Dedifferentiated amniotic fluid mesenchymal stem cell (primary cell): Measurements from ENCODE around the gene DDI2.
"Not testable (repeated sequence)": the region's sequence is repeated elsewhere in the genome, so short reads cannot be mapped to it uniquely, and the experiment has no call there.

Experiments used
- DNase-seq: peaks from one replicate; pipeline ENCODE4 v3.0.0-alpha.2; 2016; ENCODE audit errors: extremely low spot score

Gene DDI2

GRCh38 chr1:15636436-15636835, 19.2 kb downstream of the DDI2 start:
- DNase-seq, result no peak

DNA sequence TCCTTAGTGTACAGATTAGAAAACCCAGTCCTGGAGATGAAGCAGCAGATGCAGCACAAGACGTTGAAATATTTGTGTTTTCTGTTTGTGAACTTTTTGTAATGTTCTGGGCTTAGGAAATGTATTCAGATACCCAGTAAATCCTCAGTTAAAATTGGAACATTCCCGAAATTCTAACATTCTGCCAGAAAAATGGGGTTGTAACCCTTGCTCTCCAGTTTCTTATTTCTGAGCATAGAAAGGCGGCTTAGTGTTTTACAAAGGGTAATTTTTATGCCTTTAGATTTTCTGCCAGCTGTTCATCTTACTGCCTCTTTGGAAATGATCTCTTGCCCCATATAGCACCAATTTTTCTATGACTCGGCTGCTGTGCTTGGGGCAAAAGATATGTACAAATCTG, 20.6 kb downstream of the DDI2 start:
- no peak for DNase-seq

DNA sequence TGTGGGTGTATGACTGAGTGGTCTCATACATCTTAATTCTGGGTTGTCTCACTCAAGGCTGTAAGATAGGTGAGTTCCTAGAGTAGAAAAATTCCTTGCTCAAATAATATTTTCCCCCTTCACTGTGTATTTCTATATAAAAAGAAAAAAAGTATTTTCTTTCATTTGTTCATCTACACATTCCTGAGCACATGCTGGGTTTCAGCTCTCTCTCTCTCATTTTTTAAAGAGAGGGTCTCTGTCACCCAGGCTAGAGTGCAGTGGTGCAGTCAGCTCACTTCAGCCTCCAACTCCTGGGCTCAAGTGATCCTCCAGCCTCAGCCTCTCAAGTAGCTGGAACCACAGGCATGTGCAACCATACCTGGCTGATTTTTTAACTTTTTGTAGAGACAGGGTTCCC, 22.0 kb downstream of the DDI2 start:
- no peak for DNase-seq

DNA sequence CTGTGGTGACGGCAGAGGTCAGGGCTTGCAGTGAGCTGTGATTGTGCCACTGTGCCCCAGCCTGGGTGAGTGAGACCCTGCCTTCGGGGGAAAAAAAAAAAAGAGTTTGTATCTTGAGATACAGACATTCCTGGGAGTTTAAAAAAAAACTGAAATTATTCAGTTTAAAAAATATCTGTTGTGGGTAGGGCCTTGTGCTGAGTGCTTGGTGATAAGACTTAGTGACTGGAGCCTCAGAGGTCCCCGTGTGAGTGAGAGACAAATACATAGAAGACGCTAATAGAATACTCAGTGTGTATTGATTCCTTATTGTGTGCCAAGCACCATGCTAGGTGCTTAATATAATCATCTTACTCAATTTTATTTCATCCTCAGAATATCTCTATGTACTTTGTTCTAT, 22.7 kb downstream of the DDI2 start:
- no peak for DNase-seq

DNA sequence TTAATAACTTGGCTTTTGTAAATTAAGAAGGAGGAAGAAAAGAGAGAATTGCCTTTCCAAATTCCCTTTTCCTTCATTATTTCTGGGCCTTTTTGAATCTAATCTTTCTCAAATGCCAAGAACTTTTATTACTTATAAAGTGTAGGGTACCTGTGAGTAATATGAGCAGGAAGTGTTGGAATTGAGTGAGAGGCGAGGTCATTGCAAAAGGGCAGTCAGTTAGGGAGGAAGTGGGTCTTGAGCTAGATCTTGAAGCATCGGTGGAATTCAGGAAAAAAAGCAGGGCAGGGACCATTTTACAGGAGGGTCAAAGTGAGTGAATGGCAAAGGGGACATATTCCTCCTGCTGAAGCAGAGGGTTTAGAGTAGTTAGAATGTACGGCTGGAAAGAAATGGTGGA, 23.4 kb downstream of the DDI2 start:
- no peak for DNase-seq

- no peak for DNase-seq
Measured at GRCh38 chr1:15649937-15650336, 32.7 kb downstream of the DDI2 start.

- DNase-seq, result no peak
Measured at GRCh38 chr1:15650433-15650832, 33.2 kb downstream of the DDI2 start.

DNA sequence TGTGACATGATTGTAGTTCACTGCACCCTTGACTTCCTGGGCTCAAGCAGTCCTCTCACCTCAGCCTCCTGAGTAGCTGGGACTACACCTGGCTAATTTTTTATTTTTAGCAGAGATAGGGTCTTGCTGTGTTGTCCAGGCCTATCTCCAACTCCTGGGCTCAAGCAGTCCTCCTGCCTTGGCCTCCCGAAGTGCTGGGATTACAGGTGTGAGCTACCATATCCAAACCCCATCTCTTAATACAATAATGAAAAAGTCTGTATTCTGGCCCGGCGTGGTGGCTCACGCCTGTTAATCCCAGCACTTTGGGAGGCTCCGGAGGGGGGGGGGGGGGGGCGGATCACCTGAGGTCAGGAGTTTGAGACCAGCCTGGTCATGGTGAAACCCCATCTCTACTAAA, 34.9 kb downstream of the DDI2 start:
- DNase-seq, result not testable (repeated sequence)

DNA sequence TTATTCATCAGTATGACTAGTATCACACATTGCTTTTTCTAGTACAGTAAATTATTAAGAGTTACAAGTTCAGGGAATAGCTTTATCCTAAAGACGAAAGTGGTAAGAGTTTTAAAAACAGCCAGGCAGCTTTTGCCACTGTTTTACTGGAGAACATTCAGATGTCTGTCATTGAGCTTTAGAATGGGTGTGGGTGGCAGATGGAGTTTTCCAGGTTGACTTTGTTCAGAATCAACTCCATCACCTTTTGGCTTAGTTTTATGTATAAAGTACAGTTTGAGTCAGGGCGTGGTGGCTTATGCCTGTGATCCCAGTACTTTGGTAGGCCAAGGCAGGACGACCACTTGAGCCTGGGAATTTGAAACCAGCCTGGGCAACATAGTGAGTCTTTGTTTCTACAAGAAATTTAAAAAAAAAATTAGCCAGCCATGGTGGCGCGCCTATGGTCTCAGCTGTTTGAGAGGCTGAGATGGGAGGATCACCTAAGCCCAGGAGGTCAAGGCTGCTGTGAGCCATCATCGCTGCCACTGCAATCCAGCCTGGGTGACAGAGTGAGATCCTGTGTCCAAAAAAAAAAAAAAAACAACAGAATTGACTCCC, 36.9 kb downstream of the DDI2 start:
- DNase-seq, result no peak

- no peak for DNase-seq
Measured at GRCh38 chr1:15656464-15656863, 39.2 kb downstream of the DDI2 start.

GRCh38 chr1:15657021-15657420, 39.8 kb downstream of the DDI2 start:
- DNase-seq, result no peak

GRCh38 chr1:15660151-15660550, 42.9 kb downstream of the DDI2 start:
- no peak for DNase-seq

DNA sequence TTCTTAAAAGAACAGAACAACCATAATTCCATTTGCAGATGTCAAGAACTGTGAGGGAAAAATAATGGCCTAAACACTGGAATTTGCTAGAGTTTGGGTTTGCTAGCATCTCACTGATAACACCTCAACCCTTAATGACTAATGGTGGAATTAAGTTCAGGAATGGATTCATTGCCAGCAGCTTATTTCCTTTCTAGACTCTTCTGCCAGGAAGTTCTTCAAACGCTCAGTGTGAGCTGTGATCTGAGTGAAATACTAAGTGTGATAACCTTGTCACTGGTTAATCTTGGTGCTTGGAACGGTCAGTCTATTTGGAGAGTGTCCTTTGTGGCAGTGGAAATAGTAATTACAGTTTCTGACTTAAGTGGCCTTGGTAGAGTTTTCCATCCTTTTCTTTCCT, 45.2 kb downstream of the DDI2 start:
- no peak for DNase-seq

GRCh38 chr1:15663925-15664324, 46.7 kb downstream of the DDI2 start:
- no peak for DNase-seq

DNA sequence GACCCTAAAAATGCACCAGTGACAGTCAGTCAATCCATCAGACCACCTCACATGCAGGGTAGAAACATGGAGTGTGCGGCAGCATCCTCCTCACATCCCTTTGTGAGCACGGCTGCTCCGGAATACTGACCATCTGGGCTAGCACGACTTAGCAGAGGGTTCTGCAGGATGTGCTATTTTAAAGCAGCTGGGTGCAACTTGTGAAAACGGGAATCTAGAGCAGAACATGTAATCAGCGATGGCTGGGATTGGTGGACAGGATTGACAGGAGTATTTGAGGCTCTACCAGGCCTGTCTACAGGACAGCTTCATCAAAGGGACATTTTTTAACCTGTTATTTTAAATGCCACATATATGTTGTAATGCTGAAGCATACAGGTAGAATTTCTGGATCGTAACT, 50.1 kb downstream of the DDI2 start:
- no peak for DNase-seq

DNA sequence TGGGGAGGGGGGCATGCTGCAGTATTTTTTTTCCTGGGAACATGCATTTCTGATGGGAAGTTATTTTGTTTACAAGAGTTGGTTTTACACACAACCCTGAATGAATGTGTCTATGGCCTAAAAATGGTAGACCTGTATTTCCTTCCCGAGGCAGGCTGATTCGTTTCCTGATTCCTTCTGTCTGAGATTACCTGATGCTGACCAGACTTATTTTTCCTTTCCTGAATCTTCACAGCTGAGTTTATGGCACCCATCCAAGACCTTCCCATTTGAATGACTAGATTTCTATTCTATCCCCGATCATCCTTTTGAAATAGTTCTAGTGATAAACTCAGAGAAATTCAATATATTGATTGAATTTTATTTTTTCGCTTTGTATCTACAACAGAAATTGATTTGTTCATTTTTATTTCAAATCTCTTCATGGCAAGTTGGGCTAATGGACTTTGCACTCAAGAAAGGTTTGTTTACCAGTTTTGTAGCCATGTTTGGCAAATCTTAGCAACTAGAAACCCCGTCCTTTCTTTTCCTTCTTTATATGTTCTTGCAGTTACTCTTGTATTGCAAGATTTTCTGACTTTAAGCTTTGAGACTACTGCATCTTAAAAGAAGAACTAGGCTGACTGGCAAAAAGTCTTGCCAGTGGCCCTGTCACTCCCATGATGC, 51.0 kb downstream of the DDI2 start:
- no peak for DNase-seq

DNA sequence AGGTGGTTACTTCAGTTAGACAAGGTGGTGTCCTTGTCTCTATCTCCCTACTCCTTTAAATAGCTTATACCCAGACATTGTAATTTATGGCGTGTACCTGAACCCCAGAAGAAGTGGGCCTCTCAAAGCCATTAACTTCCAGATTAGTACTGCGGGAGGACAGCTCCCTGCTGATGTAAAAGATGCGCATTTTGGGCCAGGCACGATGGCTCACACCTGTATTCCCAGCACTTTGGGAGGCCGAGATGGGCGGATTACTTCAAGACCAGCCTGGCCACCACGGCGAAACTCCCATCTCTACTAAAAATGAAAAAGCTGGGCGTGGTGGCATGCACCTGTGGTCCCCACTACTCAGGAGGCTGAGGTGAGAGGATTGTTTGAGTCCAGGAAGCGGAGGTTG, 51.8 kb downstream of the DDI2 start:
- DNase-seq, result no peak

DNA sequence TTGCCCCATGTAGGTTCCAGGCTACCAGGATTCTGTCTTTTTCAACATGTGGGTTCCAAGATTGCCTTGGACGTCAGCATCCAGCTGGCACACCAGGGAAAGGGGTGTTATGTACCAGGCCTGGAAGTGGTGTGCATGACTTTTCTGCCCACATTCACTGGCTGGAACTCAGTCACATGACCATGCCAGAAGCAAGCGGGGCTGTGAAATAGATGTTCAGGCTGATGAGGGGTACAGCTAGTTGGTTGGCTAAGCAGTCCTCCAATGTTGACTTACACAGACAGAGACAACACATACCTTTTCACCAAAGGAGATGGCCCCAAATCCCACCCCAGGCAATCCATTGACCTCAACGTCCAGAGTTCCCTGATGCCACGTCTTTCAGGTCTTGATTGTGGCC, 52.6 kb downstream of the DDI2 start:
- DNase-seq, result no peak

DNA sequence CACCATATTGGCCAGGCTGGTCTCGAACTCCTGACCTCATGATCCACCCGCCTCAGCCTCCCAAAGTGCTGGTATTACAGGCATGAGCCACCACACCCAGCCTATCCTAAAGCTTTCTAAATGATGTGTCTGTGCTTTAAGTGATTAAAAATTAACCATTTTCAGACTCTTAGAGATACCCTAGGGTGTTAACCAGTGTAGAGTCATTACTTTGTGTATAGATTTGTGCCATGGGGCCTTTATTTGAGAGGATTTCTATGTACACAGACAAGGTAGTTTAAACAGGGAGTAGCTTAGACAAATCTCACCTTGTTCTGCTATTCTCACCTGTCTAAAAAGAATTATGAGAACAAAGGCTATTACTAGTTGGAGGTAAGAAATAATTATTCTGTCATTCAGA, 54.2 kb downstream of the DDI2 start:
- no peak for DNase-seq

DNA sequence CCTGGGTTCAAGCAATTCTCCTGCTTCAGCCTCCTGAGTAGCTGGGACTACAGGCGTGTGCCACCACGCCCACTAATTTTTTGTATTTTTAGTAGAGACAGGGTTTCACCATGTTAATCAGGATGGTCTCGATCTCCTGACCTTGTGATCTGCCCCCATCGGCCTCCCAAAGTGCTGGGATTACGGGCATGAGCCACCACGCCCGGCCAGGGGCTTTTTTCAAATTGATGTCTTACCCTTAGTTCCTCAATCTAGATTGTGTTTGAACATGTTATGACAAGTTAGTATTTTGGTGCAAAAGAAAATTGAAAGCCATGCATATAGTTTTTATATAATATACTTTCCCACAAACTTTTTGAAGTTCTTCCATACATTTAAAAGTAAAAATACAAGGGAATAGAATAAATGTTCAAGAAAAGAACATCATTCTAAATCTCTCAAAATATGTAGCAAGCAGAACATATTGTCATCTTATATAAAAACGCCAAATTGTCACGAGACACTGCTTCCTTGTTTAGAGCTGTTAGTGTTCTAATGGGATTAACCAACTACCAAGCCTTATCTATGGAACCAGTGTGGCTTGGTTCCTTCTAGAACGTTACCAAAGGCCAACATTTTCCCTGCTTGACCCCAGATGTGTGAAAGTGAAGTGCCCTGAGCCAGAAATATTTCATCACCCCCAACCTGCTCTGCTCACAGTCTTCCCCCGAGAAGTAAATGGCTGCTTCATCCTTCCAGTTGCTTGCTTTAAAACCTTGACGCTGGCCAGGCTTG, 57.3 kb downstream of the DDI2 start:
- no peak for DNase-seq

GRCh38 chr1:15676010-15676409, 58.8 kb downstream of the DDI2 start:
- DNase-seq, result no peak

GRCh38 chr1:15676688-15677661, 59.7 kb downstream of the DDI2 start:
- DNase-seq, result no peak
